H1 (cell line): ENCODE results near the gene FCHO1. TPM values are rescaled to one million over a fixed set of nuclear protein-coding genes. Genes with fewer than 3 reads are reported as not detected.

ENCODE experiments used
- CTCF ChIA-PET: fragments of 300-600 bp; sonication (Branson Sonifier 250); formaldehyde crosslinking; loops from one replicate; lab custom pipeline; 2021; ENCODE audit not compliant: partially characterized antibody; lab: Charles Lee
- POLR2A ChIA-PET: fragments of 300-600 bp; sonication (Branson Sonifier 250); formaldehyde crosslinking; loops from one replicate; lab custom pipeline; 2021; ENCODE audit warnings: inconsistent platforms; ENCODE audit not compliant: partially characterized antibody; lab: Charles Lee
- DNase-seq, 2 experiments: peaks; one replicate each; pipeline versions ENCODE4 v3.0.0 to v3.0.0-alpha.2; 2010 to 2022; ENCODE audit warnings: low spot score in 2 of 2, low read depth in 1 of 2, mixed read lengths in 1 of 2
- FAIRE-seq: peaks from 2 replicates; lab custom pipeline; 2011; peaks lifted over from hg19 to GRCh38; lab: Jason Lieb, UNC
- H2AFZ ChIP-seq: 2 replicates; pipeline ENCODE4 v1.8.1; 2012; ENCODE audit warnings: low read length, inconsistent platforms
- H2AK5ac ChIP-seq: 2 replicates; pipeline ENCODE4 v1.6.1; 2013; ENCODE audit warnings: low read depth, low read length
- H2BK120ac ChIP-seq: replicated peaks from 2 replicates; pipeline ENCODE3; 2013; ENCODE audit warnings: low read depth, low read length, inconsistent platforms
- H2BK12ac ChIP-seq: 2 replicates; pipeline ENCODE4 v1.6.1; 2013; ENCODE audit warnings: low read depth, low read length
- H2BK15ac ChIP-seq: 2 replicates; pipeline ENCODE4 v1.6.1; 2013; ENCODE audit warnings: low read length
- H2BK20ac ChIP-seq: 2 replicates; pipeline ENCODE4 v1.6.1; 2013; ENCODE audit warnings: low read length
- H2BK5ac ChIP-seq: 2 replicates; pipeline ENCODE4 v1.6.1; 2013; ENCODE audit warnings: low read depth, low read length
- H3K14ac ChIP-seq: 2 replicates; pipeline ENCODE4 v1.6.1; 2013; ENCODE audit warnings: inconsistent platforms; ENCODE audit not compliant: insufficient read length
- H3K18ac ChIP-seq: 2 replicates; pipeline ENCODE4 v1.6.1; 2013; ENCODE audit warnings: low read length; ENCODE audit errors: extremely low read depth
- H3K23ac ChIP-seq: 2 replicates; pipeline ENCODE4 v1.6.1; 2013; ENCODE audit warnings: inconsistent platforms; ENCODE audit not compliant: insufficient read length
- H3K23me2 ChIP-seq: 2 replicates; pipeline ENCODE4 v1.6.1; 2013; ENCODE audit warnings: low read depth, low read length
- H3K27ac ChIP-seq: 2 replicates; pipeline ENCODE4 v1.6.1; 2011; ENCODE audit warnings: low read depth, low read length, inconsistent platforms
- H3K27me3 ChIP-seq, 4 experiments: replicated peaks in 1 of 4; 1 replicate in 1 of 4; 2 replicates in 3 of 4; pipeline versions ENCODE4 v1.6.1 to v1.8.1; 2011 to 2013; ENCODE audit warnings: low read length in 3 of 4, mild to moderate bottlenecking in 3 of 4, inconsistent platforms in 2 of 4, mixed read lengths in 2 of 4, moderate library complexity in 1 of 4; ENCODE audit not compliant: control insufficient read depth in 3 of 4, insufficient read depth in 3 of 4; ENCODE audit errors: extremely low read depth in 1 of 4
- H3K36me3 ChIP-seq, 4 experiments: 2 replicates each; pipeline versions ENCODE4 v1.6.1 to v1.8.1; 2011 to 2013; ENCODE audit warnings: mild to moderate bottlenecking in 4 of 4, low read length in 3 of 4, moderate library complexity in 2 of 4, control low read depth in 1 of 4, inconsistent platforms in 1 of 4; ENCODE audit not compliant: insufficient read depth in 4 of 4, control insufficient read depth in 2 of 4
- H3K4ac ChIP-seq: replicated peaks from 2 replicates; pipeline ENCODE3; 2013; ENCODE audit warnings: low read length, low read depth, mixed read lengths, inconsistent platforms; ENCODE audit not compliant: insufficient read length
- H3K4me1 ChIP-seq, 4 experiments: replicated peaks in 1 of 4; 1 replicate in 1 of 4; 2 replicates in 3 of 4; pipeline versions ENCODE4 v1.6.1 to v1.8.1; 2011 to 2013; ENCODE audit warnings: low read length in 3 of 4, inconsistent platforms in 2 of 4, mixed read lengths in 1 of 4; ENCODE audit not compliant: insufficient read depth in 4 of 4, control insufficient read depth in 3 of 4
- H3K4me2 ChIP-seq, 2 experiments: 2 replicates each; pipeline versions ENCODE4 v1.6.1 to v1.8.1; 2011 to 2013; ENCODE audit warnings: low read depth in 2 of 2, low read length in 2 of 2, control low read depth in 1 of 2, inconsistent platforms in 1 of 2, mild to moderate bottlenecking in 1 of 2; ENCODE audit not compliant: insufficient read depth in 1 of 2
- H3K4me3 ChIP-seq, 4 experiments: fragments of 200-600, 300-600 bp in 1 of 4; sonication (generic), shearing (Covaris generic), sonication (Bioruptor Twin) in 1 of 4; 2 replicates each; pipeline versions ENCODE4 v1.5.1 to v1.8.1; 2011 to 2016; ENCODE audit warnings: low read length in 4 of 4, low read depth in 3 of 4, control low read depth in 2 of 4, inconsistent platforms in 2 of 4, mild to moderate bottlenecking in 2 of 4, mixed read lengths in 1 of 4, moderate library complexity in 1 of 4; ENCODE audit not compliant: insufficient read depth in 2 of 4; ENCODE audit errors: extremely low read depth in 1 of 4
- H3K56ac ChIP-seq: replicated peaks from 2 replicates; pipeline ENCODE3; 2013; ENCODE audit warnings: low read depth, mild to moderate bottlenecking, mixed read lengths, low read length, inconsistent platforms; ENCODE audit not compliant: insufficient read length
- H3K79me1 ChIP-seq: 2 replicates; pipeline ENCODE4 v1.6.1; 2013; ENCODE audit warnings: low read depth, low read length, control low read depth
- H3K79me2 ChIP-seq, 2 experiments: 2 replicates each; pipeline versions ENCODE4 v1.6.1 to v1.8.1; 2012 to 2013; ENCODE audit warnings: low read length in 2 of 2, mild to moderate bottlenecking in 2 of 2, inconsistent platforms in 1 of 2; ENCODE audit not compliant: insufficient read depth in 2 of 2, control insufficient read depth in 1 of 2
- H3K9ac ChIP-seq, 4 experiments: replicated peaks in 1 of 4; 1 replicate in 1 of 4; 2 replicates in 3 of 4; pipeline versions ENCODE4 v1.6.1 to v1.8.1; 2011 to 2013; ENCODE audit warnings: low read depth in 3 of 4, low read length in 3 of 4, control low read depth in 2 of 4, mild to moderate bottlenecking in 2 of 4, moderate library complexity in 2 of 4, inconsistent platforms in 1 of 4; ENCODE audit errors: extremely low read depth in 1 of 4
- H3K9me3 ChIP-seq, 2 experiments: 2 replicates each; pipeline versions ENCODE4 v1.6.1 to v1.8.1; 2012 to 2013; ENCODE audit warnings: mild to moderate bottlenecking in 2 of 2, moderate library complexity in 2 of 2, control low read depth in 1 of 2, inconsistent platforms in 1 of 2, low read depth in 1 of 2, low read length in 1 of 2, mixed read lengths in 1 of 2; ENCODE audit not compliant: insufficient read depth in 2 of 2
- H4K20me1 ChIP-seq, 2 experiments: replicated peaks in 1 of 2; 2 replicates each; pipeline versions ENCODE3 to v1.8.1; 2011 to 2013; ENCODE audit warnings: inconsistent platforms in 2 of 2, low read length in 2 of 2, mild to moderate bottlenecking in 1 of 2; ENCODE audit not compliant: insufficient read depth in 2 of 2, control insufficient read depth in 1 of 2
- H4K5ac ChIP-seq: 2 replicates; pipeline ENCODE4 v1.6.1; 2013; ENCODE audit warnings: low read length, low read depth, mixed read lengths, inconsistent platforms; ENCODE audit not compliant: insufficient read length
- H4K8ac ChIP-seq: 2 replicates; pipeline ENCODE4 v1.8.0; 2013; ENCODE audit warnings: mild to moderate bottlenecking, moderate library complexity, low read length, inconsistent platforms; ENCODE audit not compliant: insufficient read depth; ENCODE audit errors: extremely low read depth
- H4K91ac ChIP-seq: replicated peaks from 2 replicates; pipeline ENCODE3; 2013; ENCODE audit warnings: low read length, mixed read lengths, inconsistent platforms; ENCODE audit not compliant: insufficient read length
- ASH2L ChIP-seq: fragments of 200-600, 300-600 bp; sonication (generic); IDR thresholded peaks from one replicate; pipeline ENCODE4 v1.7.1; 2017; ENCODE audit warnings: low read length
- ATF2 ChIP-seq: IDR thresholded peaks from 2 replicates; pipeline ENCODE4 v1.6.1; 2012; ENCODE audit warnings: low read length, inconsistent platforms
- BCL11A ChIP-seq, 2 experiments: IDR thresholded peaks; one replicate each; pipeline ENCODE4 v1.6.1; 2011; ENCODE audit warnings: low read depth in 2 of 2, low read length in 2 of 2, mild to moderate bottlenecking in 2 of 2
- BRCA1 ChIP-seq: IDR thresholded peaks from 2 replicates; pipeline ENCODE4 v1.6.1; 2012; ENCODE audit warnings: low read depth, low read length, improper control_type of control experiment
- CBX8 ChIP-seq: fragments of 300-800, 300-1000 bp; sonication (generic); IDR thresholded peaks from 2 replicates; pipeline ENCODE4 v1.7.1; 2016; ENCODE audit warnings: low read depth, low read length, borderline replicate concordance
- CHD1 ChIP-seq: IDR thresholded peaks from 2 replicates; pipeline ENCODE4 v1.6.1; 2012; ENCODE audit warnings: low read depth, low read length, improper control_type of control experiment
- CREB1 ChIP-seq: IDR thresholded peaks from 2 replicates; pipeline ENCODE4 v1.6.1; 2012; ENCODE audit warnings: inconsistent platforms
- EGR1 ChIP-seq: IDR thresholded peaks from 2 replicates; pipeline ENCODE4 v1.6.1; 2011; ENCODE audit warnings: low read depth, low read length, borderline replicate concordance
- JUND ChIP-seq: IDR thresholded peaks from 2 replicates; pipeline ENCODE4 v1.6.1; 2011; ENCODE audit warnings: mild to moderate bottlenecking, improper control_type of control experiment, low read length
- NRF1 ChIP-seq: IDR thresholded peaks from 2 replicates; pipeline ENCODE4 v1.6.1; 2011; ENCODE audit warnings: mild to moderate bottlenecking, low read depth, low read length, improper control_type of control experiment
- POLR2A ChIP-seq, 2 experiments: IDR thresholded peaks; 1 replicate in 1 of 2; 2 replicates in 1 of 2; pipeline ENCODE4 v1.6.1; 2011; ENCODE audit warnings: low read depth in 2 of 2, low read length in 2 of 2, mild to moderate bottlenecking in 2 of 2; ENCODE audit errors: control extremely low read depth in 1 of 2
- RFX5 ChIP-seq: IDR thresholded peaks from 2 replicates; pipeline ENCODE4 v1.6.1; 2011; ENCODE audit warnings: low read depth, low read length, improper control_type of control experiment, borderline replicate concordance
- TAF1 ChIP-seq: IDR thresholded peaks from 2 replicates; pipeline ENCODE4 v1.6.1; 2011; ENCODE audit warnings: mild to moderate bottlenecking, low read depth, low read length
- TBP ChIP-seq: IDR thresholded peaks from 2 replicates; pipeline ENCODE4 v1.6.1; 2011; ENCODE audit warnings: low read depth, low read length, improper control_type of control experiment
- WGBS, 2 experiments: shearing (Covaris generic) in 1 of 2; methylation state at CpG; one replicate each; pipeline versions ENCODE4 v1.1.6 to v1.1.7; 2013 to 2015; ENCODE audit warnings: low lambda C conversion rate in 2 of 2, mixed read lengths in 2 of 2, inconsistent platforms in 1 of 2, low coverage in 1 of 2, missing lambda C conversion rate in 1 of 2; ENCODE audit not compliant: insufficient replicate concordance in 2 of 2, insufficient coverage in 1 of 2, insufficient read length in 1 of 2; ENCODE audit errors: extremely low coverage in 1 of 2, missing lambda C conversion rate in 1 of 2; 5-methylcytosine and 5-hydroxymethylcytosine counted together
- polyA plus RNA-seq, 7 experiments: library from polyadenylated mRNA; depleted of rRNA in 3 of 7; stranded (reverse) in 5 of 7; unstranded in 2 of 7; fragments of >200 nt in 5 of 7; fragments of 200-250 nt in 2 of 7; gene quantifications; 1 replicate in 5 of 7; 2 replicates in 1 of 7; 4 replicates in 1 of 7; pipeline versions ENCODE4 v1.2.1 to v1.2.3, GENCODE V29; 2011 to 2013; ENCODE audit warnings: missing spikeins in 2 of 7, mixed read lengths in 2 of 7
- total RNA-seq: library from RNA; stranded (reverse); fragmentation: NEBNext Ultra II Directional; extraction: Animal tissue kit (Norgen Biotek cat#: 25700); gene quantifications from 2 replicates; pipeline ENCODE4 v1.2.1, GENCODE V29; 2021

The FCHO1 gene
- total and polyA plus RNA-seq, 2 of the 8 experiments (the other 6 are each of a cell fraction or from before 2014, with no cell fraction given), result 13.0 to 25.9 TPM

- POLR2A ChIA-PET, result interaction anchor here (0.8 to 2.6 kb wide), 4 partner anchors 14 to 39 kb away, joined by 3 to 7 read pairs (median 4); no protein-coding TSS in a partner anchor
- no peak overlapping the region for H2BK120ac ChIP-seq
- H4K20me1 ChIP-seq, result peaks cover 24 to 36% of the 10 kb centered on the region in 2 experiments
- H3K79me1 ChIP-seq, result peaks cover 14% of the 10 kb centered on the region; the same call in 1 of the 2 replicates
- no peak overlapping the region for H3K4ac ChIP-seq
- no peak overlapping the region for H3K9ac ChIP-seq
- no peak overlapping the region for H3K4me2 ChIP-seq
- H2BK12ac ChIP-seq, result no peak overlapping the region
- H3K18ac ChIP-seq, result no peak overlapping the region
- CTCF ChIA-PET, result interaction anchor here (0.5 to 6.8 kb wide), 15 partner anchors 8 to 468 kb away, joined by 3 to 78 read pairs (median 5); no protein-coding TSS in a partner anchor
- no peak overlapping the region for H3K27ac ChIP-seq
- H4K5ac ChIP-seq, result no peak overlapping the region
- no peaks in the 10 kb centered on the region for H3K27me3 ChIP-seq
- H3K9me3 ChIP-seq, result no peaks in the 10 kb centered on the region
- no peak overlapping the region for H2AFZ ChIP-seq
- peaks cover 14 to 52% (median 31%) of the 10 kb centered on the region in 4 experiments for H3K36me3 ChIP-seq
- WGBS, 2 experiments, result 86% methylated on average over 7 of the region's 7 CpGs; no CpG with 5 or more reads in 1 of the 2 experiments
- no peak overlapping the region for H2AK5ac ChIP-seq
- H4K8ac ChIP-seq, result no peak overlapping the region
- H3K14ac ChIP-seq, result no peak overlapping the region
- no peak overlapping the region for H4K91ac ChIP-seq
- peaks cover 6% of the 10 kb centered on the region; the same call in 1 of the 2 replicates for H3K23me2 ChIP-seq
- DNase-seq, result no peak
- no peak overlapping the region for H3K4me3 ChIP-seq
- no peak overlapping the region for H3K56ac ChIP-seq
- no peak overlapping the region for H2BK20ac ChIP-seq
- peaks cover 0 to 8% (median 6%) of the 10 kb centered on the region in 4 experiments; a peak in 5 of 7 replicates for H3K4me1 ChIP-seq
- peaks cover 17 to 43% of the 10 kb centered on the region in 2 experiments for H3K79me2 ChIP-seq
- H3K23ac ChIP-seq, result no peak overlapping the region
- no peak overlapping the region for H2BK5ac ChIP-seq
- H2BK15ac ChIP-seq, result no peak overlapping the region
- FAIRE-seq, result no peak
- no peak for TF ChIP-seq NRF1
- no peak for TF ChIP-seq RFX5
- TF ChIP-seq TAF1, result no peak
- no peak for TF ChIP-seq EGR1
- TF ChIP-seq BCL11A (IDR thresholded peaks at IDR 0.05; ENCODE audit: low read depth in 2 of 2, low read length in 2 of 2), result no peak
- TF ChIP-seq JUND, result no peak
- no peak for TF ChIP-seq CREB1
- no peak for TF ChIP-seq ASH2L
- TF ChIP-seq CBX8, result no peak
- TF ChIP-seq ATF2, result no peak
- TF ChIP-seq TBP, result no peak
- TF ChIP-seq CHD1, result no peak
- no peak for TF ChIP-seq BRCA1
- TF ChIP-seq POLR2A (IDR thresholded peaks at IDR 0.05; ENCODE audit: control extremely low read depth in 1 of 2, low read depth in 2 of 2, low read length in 2 of 2), result no peak
These were observed 26.6 kb upstream of the FCHO1 start for GRCh38 chr19:17724655-17725054.
